HepG2 (cell line): ENCODE data around the gene MCOLN1. TPM values are rescaled to one million over a fixed set of nuclear protein-coding genes. Genes with fewer than 3 reads are reported as not detected.
A peak's percentile ranks its signal among the peaks of the same experiment; 100 is the strongest.

Source experiments
- ATAC-seq: fragments of 200-7000 bp; cut with Tn5 transposase; 3 replicates; pipeline ENCODE4 v1.9.1; 2020; ENCODE audit warnings: mild to moderate bottlenecking, moderate library complexity
- BruUV-seq: library from RNA; stranded (reverse); fragments of 400-500 nt; replicated peaks from 2 replicates; lab custom pipeline; 2021; lab: Mats Ljungman, UMichigan
- CTCF ChIA-PET: fragments of 300-600 bp; formaldehyde crosslinking; extraction: SDS; loops from one replicate; lab custom pipeline; 2021; ENCODE audit warnings: low total read pairs, inconsistent platforms, low intra/inter-chr PET ratio; lab: Yijun Ruan, JAX
- POLR2A ChIA-PET: fragments of 350-600 bp; sonication (Branson Sonifier 250); formaldehyde crosslinking; loops from one replicate; lab custom pipeline; 2020; ENCODE audit warnings: antibody characterized with exemption, inconsistent platforms; lab: Yijun Ruan, JAX
- DNase-seq: peaks from one replicate; pipeline ENCODE4 v3.0.0-alpha.2; 2015; ENCODE audit warnings: low spot score
- FAIRE-seq: peaks from 3 replicates; lab custom pipeline; 2011; peaks lifted over from hg19 to GRCh38; lab: Jason Lieb, UNC
- H2AFZ ChIP-seq: one replicate; pipeline ENCODE4 v1.6.1; 2011; ENCODE audit warnings: low read length, inconsistent platforms
- H3K27ac ChIP-seq: fragments of 300-600 bp; 3 replicates; pipeline ENCODE4 v1.8.0; 2011; ENCODE audit warnings: mixed run types, mild to moderate bottlenecking, mixed read lengths, low read length, inconsistent platforms; ENCODE audit not compliant: insufficient read depth; ENCODE audit errors: extremely low read length
- H3K27me3 ChIP-seq, 2 experiments: fragments of 200-600 bp in 1 of 2; 2 replicates in 1 of 2; 3 replicates in 1 of 2; pipeline versions ENCODE4 v1.6.0 to v1.8.0; 2011; ENCODE audit warnings: low read length in 2 of 2, mild to moderate bottlenecking in 2 of 2, moderate library complexity in 2 of 2, inconsistent platforms in 1 of 2; ENCODE audit not compliant: insufficient read depth in 2 of 2, control insufficient read depth in 1 of 2
- H3K36me3 ChIP-seq, 2 experiments: fragments of 200-600 bp in 1 of 2; replicated peaks in 1 of 2; 2 replicates in 1 of 2; 3 replicates in 1 of 2; pipeline versions ENCODE4 v1.5.1 to v1.8.0; 2011; ENCODE audit warnings: low read length in 2 of 2, inconsistent platforms in 1 of 2; ENCODE audit not compliant: insufficient read depth in 2 of 2, control insufficient read depth in 1 of 2
- H3K4me1 ChIP-seq: 2 replicates; pipeline ENCODE4 v1.5.1; 2012; ENCODE audit warnings: low read length, inconsistent platforms; ENCODE audit not compliant: insufficient read depth
- H3K4me2 ChIP-seq: 2 replicates; pipeline ENCODE4 v1.6.0; 2011; ENCODE audit warnings: low read depth, low read length, inconsistent platforms
- H3K4me3 ChIP-seq, 3 experiments: fragments of 200-600 bp in 1 of 3; sonication (generic), shearing (Covaris generic) in 1 of 3; replicated peaks in 1 of 3; 2 replicates each; pipeline ENCODE4 v1.5.1; 2011 to 2016; ENCODE audit warnings: low read length in 3 of 3, inconsistent platforms in 2 of 3, low read depth in 2 of 3, mild to moderate bottlenecking in 2 of 3, control low read depth in 1 of 3, mixed read lengths in 1 of 3; ENCODE audit not compliant: insufficient read depth in 1 of 3
- H3K79me2 ChIP-seq: one replicate; pipeline ENCODE4 v1.6.1; 2011; ENCODE audit warnings: low read length, inconsistent platforms; ENCODE audit not compliant: insufficient read depth
- H3K9ac ChIP-seq: 2 replicates; pipeline ENCODE4 v1.6.0; 2011; ENCODE audit warnings: mild to moderate bottlenecking, low read depth, low read length, inconsistent platforms; ENCODE audit not compliant: insufficient read depth
- H3K9me3 ChIP-seq: 2 replicates; pipeline ENCODE4 v1.5.1; 2012; ENCODE audit warnings: mild to moderate bottlenecking, low read length
- H4K20me1 ChIP-seq: 2 replicates; pipeline ENCODE4 v1.6.0; 2011; ENCODE audit warnings: inconsistent platforms, mild to moderate bottlenecking, low read length, moderate library complexity; ENCODE audit not compliant: insufficient read depth
- ATF6 ChIP-seq: sonication (generic); formaldehyde crosslinking; conservative IDR thresholded peaks from 2 replicates; pipeline ENCODE4 v1.4.0; 2020; ENCODE audit warnings: missing genetic modification reagents
- FIP1L1 ChIP-seq: fragments of 200-400 bp; formaldehyde crosslinking; IDR thresholded peaks from 2 replicates; pipeline ENCODE4 v1.6.1; 2018; ENCODE audit warnings: low read depth, mild to moderate bottlenecking, low read length, moderate library complexity, borderline replicate concordance; ENCODE audit not compliant: insufficient read depth
- FOXO4 ChIP-seq: sonication (generic); formaldehyde crosslinking; conservative IDR thresholded peaks from 2 replicates; pipeline ENCODE4 v1.8.1; 2023; ENCODE audit warnings: missing genetic modification reagents
- IKZF4 ChIP-seq: sonication (generic); formaldehyde crosslinking; IDR thresholded peaks from 2 replicates; pipeline ENCODE4 v1.5.1; 2020; ENCODE audit warnings: borderline replicate concordance, mild to moderate bottlenecking, low read depth, missing genetic modification reagents; ENCODE audit errors: not compliant biosample characterization
- MBD4 ChIP-seq: IDR thresholded peaks from 2 replicates; pipeline ENCODE4 v1.6.1; 2012; ENCODE audit warnings: low read length, inconsistent platforms, borderline replicate concordance
- SNAI1 ChIP-seq: sonication (generic); formaldehyde crosslinking; IDR thresholded peaks from 2 replicates; pipeline ENCODE4 v1.5.0; 2020; ENCODE audit warnings: mild to moderate bottlenecking, missing genetic modification reagents, borderline replicate concordance
- TFDP2 ChIP-seq: sonication (generic); formaldehyde crosslinking; IDR thresholded peaks from 2 replicates; pipeline ENCODE4 v1.4.0; 2020; ENCODE audit warnings: missing genetic modification reagents
- ZNF256 ChIP-seq: sonication (generic); formaldehyde crosslinking; conservative IDR thresholded peaks from 2 replicates; pipeline ENCODE4 v1.4.0; 2020; ENCODE audit warnings: missing genetic modification reagents
- WGBS: methylation state at CpG from one replicate; pipeline ENCODE4 v1.1.6; 2017; ENCODE audit warnings: low lambda C conversion rate; 5-methylcytosine and 5-hydroxymethylcytosine counted together
- in situ Hi-C: cut with HindIII; loops from 2 replicates; pipeline ENCODE4 v1.10.0; 2017; ENCODE audit warnings: low pct_unique_long_range_greater_than_20kb; ENCODE audit not compliant: extremely low pct_ligation_motif_present
- intact Hi-C: fragments of 100-400 bp; cut with micrococcal nuclease; formaldehyde crosslinking; loops from one replicate; pipeline ENCODE4 v1.10.0; 2022; ENCODE audit not compliant: unreplicated experiment
- polyA plus RNA-seq, 8 experiments: library from polyadenylated mRNA; depleted of rRNA in 3 of 8; stranded (reverse) in 7 of 8; unstranded in 1 of 8; fragments of >200 nt; fragmentation: Illumina TruSeq in 4 of 8; extraction: Trizol in 4 of 8; gene quantifications; 2 replicates each; pipeline versions ENCODE4 v1.2.1 to v1.2.3, GENCODE V29; 2011 to 2016; ENCODE audit warnings: low read depth in 4 of 8, missing spikeins in 1 of 8, mixed read lengths in 1 of 8; ENCODE audit not compliant: insufficient read depth in 1 of 8
- total RNA-seq, 5 experiments: library from RNA; depleted of rRNA; stranded (reverse); fragments of >200 nt; fragmentation: Illumina TruSeq; extraction: Trizol; gene quantifications; 2 replicates each; pipeline ENCODE4 v1.2.3, GENCODE V29; 2016; ENCODE audit warnings: low read depth in 1 of 5

The MCOLN1 gene
- total and polyA plus RNA-seq, 2 of the 13 experiments (the other 11 are each of a cell fraction or from before 2014, with no cell fraction given) = 3.4 to 15.7 TPM

GRCh38 chr19:7482584-7483439 is 39.6 kb upstream of the MCOLN1 start:
- in situ Hi-C loops = no loop called here
- TF ChIP-seq ZNF256 (CRISPR knock-in tag) = no peak
- TF ChIP-seq FIP1L1 = no peak
- TF ChIP-seq IKZF4 (CRISPR knock-in tag) = no peak
- no peak for TF ChIP-seq TFDP2 (CRISPR knock-in tag)
- no peak for TF ChIP-seq FOXO4 (CRISPR knock-in tag)
- no peak for TF ChIP-seq SNAI1 (CRISPR knock-in tag)
- TF ChIP-seq MBD4 = no peak
- no peak for TF ChIP-seq ATF6 (CRISPR knock-in tag)
- TF ChIP-seq, all 625 proteins: peak for 0
- Histone ChIP-seq H3K27ac (no peak overlapping the region), H3K4me1 (peaks cover 34% of the 10 kb centered on the region), H3K4me2 (peak overlapping the region; percentile 12; the same call in 1 of the 2 replicates), H3K27me3 (no peaks in the 10 kb centered on the region; a peak in 1 of 5 replicates), H3K36me3 (no peaks in the 10 kb centered on the region), H3K9me3 (no peaks in the 10 kb centered on the region), H3K9ac (no peak overlapping the region), H3K79me2 (no peaks in the 10 kb centered on the region), H2AFZ (no peak overlapping the region), H3K4me3 (no peak overlapping the region), H4K20me1 (no peaks in the 10 kb centered on the region)
- no peak for ATAC-seq
- POLR2A ChIA-PET = no interaction called here
- intact Hi-C loops = no loop called here
- DNase-seq = no peak
- CTCF ChIA-PET = no interaction called here
- no TSS peak for BruUV-seq
- 38% methylated on average over 20 of the region's 37 CpGs for WGBS
- no peak for FAIRE-seq
